WTC11 (cell line): ENCODE data around the gene TAS2R41. TPM values are rescaled to one million over a fixed set of nuclear protein-coding genes. Genes with fewer than 3 reads are reported as not detected.

Experiments
- ATAC-seq: fragments of 200-7000 bp; cut with Tn5 transposase; 2 replicates; pipeline ENCODE4 v1.10.0; 2021; ENCODE audit warnings: mild to moderate bottlenecking, moderate library complexity
- CTCF ChIA-PET: fragments of 300-600 bp; sonication (Branson Sonifier 250); formaldehyde crosslinking; loops from one replicate; lab custom pipeline; 2021; ENCODE audit warnings: antibody characterized with exemption; lab: Charles Lee
- POLR2A ChIA-PET: fragments of 350-600 bp; sonication (Branson Sonifier 250); formaldehyde crosslinking; loops from one replicate; lab custom pipeline; 2021; ENCODE audit warnings: antibody characterized with exemption; lab: Charles Lee
- DNase-seq: peaks from one replicate; pipeline ENCODE4 v3.0.0; 2021; ENCODE audit warnings: low spot score
- H3K27ac Mint-ChIP-seq: 2 replicates; pipeline ENCODE4 v1.8.0; 2021; ENCODE audit warnings: mixed read lengths
- H3K27me3 Mint-ChIP-seq: 2 replicates; pipeline ENCODE4 v1.8.0; 2021; ENCODE audit warnings: low read depth, mild to moderate bottlenecking, moderate library complexity, mixed read lengths
- H3K36me3 Mint-ChIP-seq: 2 replicates; pipeline ENCODE4 v1.8.0; 2021; ENCODE audit warnings: mixed read lengths
- H3K4me1 Mint-ChIP-seq: 2 replicates; pipeline ENCODE4 v1.8.0; 2022; ENCODE audit warnings: mixed read lengths
- H3K4me3 Mint-ChIP-seq: 2 replicates; pipeline ENCODE4 v1.8.0; 2021; ENCODE audit warnings: mild to moderate bottlenecking, moderate library complexity, mixed read lengths
- H3K9me3 Mint-ChIP-seq: 2 replicates; pipeline ENCODE4 v1.8.0; 2021; ENCODE audit warnings: mixed read lengths
- CREM ChIP-seq: sonication (generic); formaldehyde crosslinking; IDR thresholded peaks from 2 replicates; pipeline ENCODE4 v1.8.1; 2022; ENCODE audit warnings: mild to moderate bottlenecking, missing genetic modification reagents, moderate library complexity
- EMX1 ChIP-seq: fragments of 250-450 bp; sonication (Bioruptor Pico); IDR thresholded peaks from 2 replicates; pipeline ENCODE4 v1.8.0; 2021; ENCODE audit warnings: mild to moderate bottlenecking
- FOXK1 ChIP-seq: sonication (generic); formaldehyde crosslinking; IDR thresholded peaks from 2 replicates; pipeline ENCODE4 v1.8.0; 2022; ENCODE audit warnings: mild to moderate bottlenecking, moderate library complexity, missing genetic modification reagents
- IRF2 ChIP-seq: sonication (generic); formaldehyde crosslinking; IDR thresholded peaks from 2 replicates; pipeline ENCODE4 v1.8.0; 2022; ENCODE audit warnings: low read depth, missing genetic modification reagents, borderline replicate concordance
- JAZF1 ChIP-seq: fragments of 250-450 bp; sonication (Bioruptor Pico); IDR thresholded peaks from 2 replicates; pipeline ENCODE4 v1.9.0; 2021; ENCODE audit warnings: moderate library complexity, mild to moderate bottlenecking, inconsistent platforms
- NFYB ChIP-seq: sonication (generic); formaldehyde crosslinking; conservative IDR thresholded peaks from 2 replicates; pipeline ENCODE4 v1.8.0; 2022; ENCODE audit warnings: low read depth, missing genetic modification reagents
- RELA ChIP-seq: sonication (generic); formaldehyde crosslinking; IDR thresholded peaks from 2 replicates; pipeline ENCODE4 v1.8.1; 2022; ENCODE audit warnings: missing genetic modification reagents, mild to moderate bottlenecking, borderline replicate concordance
- ZNF219 ChIP-seq: sonication (generic); formaldehyde crosslinking; IDR thresholded peaks from 2 replicates; pipeline ENCODE4 v1.8.0; 2023; ENCODE audit warnings: missing genetic modification reagents, mild to moderate bottlenecking, borderline replicate concordance
- ZNF396 ChIP-seq: fragments of 250-450 bp; sonication (Bioruptor Pico); IDR thresholded peaks from 2 replicates; pipeline ENCODE4 v1.8.0; 2021; ENCODE audit warnings: mild to moderate bottlenecking, moderate library complexity, borderline replicate concordance
- ZNF416 ChIP-seq: fragments of 250-450 bp; sonication (Bioruptor Pico); IDR thresholded peaks from 2 replicates; pipeline ENCODE4 v1.9.0; 2021; ENCODE audit warnings: mild to moderate bottlenecking, inconsistent platforms
- ZNF512 ChIP-seq: sonication (generic); formaldehyde crosslinking; IDR thresholded peaks from 2 replicates; pipeline ENCODE4 v1.8.1; 2022; ENCODE audit warnings: missing genetic modification reagents, borderline replicate concordance
- ZNF671 ChIP-seq: fragments of 250-450 bp; sonication (Bioruptor Pico); IDR thresholded peaks from 2 replicates; pipeline ENCODE4 v1.8.0; 2021; ENCODE audit warnings: mild to moderate bottlenecking
- total RNA-seq: library from RNA; stranded (reverse); gene quantifications from 3 replicates; pipeline ENCODE4 v1.2.3, GENCODE V29; 2021
- TF ChIP-seq, protein P1 (sequence below): sonication (generic); formaldehyde crosslinking; IDR thresholded peaks from 2 replicates; pipeline ENCODE4 v1.8.1; 2023; ENCODE audit warnings: mild to moderate bottlenecking, missing genetic modification reagents, moderate library complexity
- TF ChIP-seq, protein P2 (sequence below): sonication (generic); formaldehyde crosslinking; conservative IDR thresholded peaks from 2 replicates; pipeline ENCODE4 v1.8.1; 2023; ENCODE audit warnings: mild to moderate bottlenecking, low read depth, missing genetic modification reagents, moderate library complexity
- TF ChIP-seq, protein P3 (sequence below): sonication (generic); formaldehyde crosslinking; IDR thresholded peaks from 2 replicates; pipeline ENCODE4 v1.8.1; 2023; ENCODE audit warnings: mild to moderate bottlenecking, missing genetic modification reagents
- TF ChIP-seq, protein P4 (sequence below): sonication (generic); formaldehyde crosslinking; IDR thresholded peaks from 2 replicates; pipeline ENCODE4 v1.8.0; 2022; ENCODE audit warnings: mild to moderate bottlenecking, missing genetic modification reagents
- TF ChIP-seq, protein P5 (sequence below): sonication (generic); formaldehyde crosslinking; IDR thresholded peaks from 2 replicates; pipeline ENCODE4 v1.8.1; 2022; ENCODE audit warnings: mild to moderate bottlenecking, missing genetic modification reagents, moderate library complexity, borderline replicate concordance
- TF ChIP-seq, protein P6 (sequence below): fragments of 250-450 bp; sonication (Bioruptor Pico); IDR thresholded peaks from 2 replicates; pipeline ENCODE4 v1.9.0; 2021; ENCODE audit warnings: mild to moderate bottlenecking

TAS2R41 gene
- total RNA-seq, 1 experiment from 2014 or later, result 0.31 TPM

GRCh38 chr7:143455491-143455890, 22.2 kb upstream of the TAS2R41 start (continued):
- TF ChIP-seq, protein P1, sequence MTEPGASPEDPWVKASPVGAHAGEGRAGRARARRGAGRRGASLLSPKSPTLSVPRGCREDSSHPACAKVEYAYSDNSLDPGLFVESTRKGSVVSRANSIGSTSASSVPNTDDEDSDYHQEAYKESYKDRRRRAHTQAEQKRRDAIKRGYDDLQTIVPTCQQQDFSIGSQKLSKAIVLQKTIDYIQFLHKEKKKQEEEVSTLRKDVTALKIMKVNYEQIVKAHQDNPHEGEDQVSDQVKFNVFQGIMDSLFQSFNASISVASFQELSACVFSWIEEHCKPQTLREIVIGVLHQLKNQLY (CRISPR knock-in tag), result no peak
- no peak for TF ChIP-seq EMX1 (CRISPR knock-in tag)
- no peak for TF ChIP-seq RELA (CRISPR knock-in tag)
- no peak for TF ChIP-seq ZNF671 (CRISPR knock-in tag)
- TF ChIP-seq, protein P2, sequence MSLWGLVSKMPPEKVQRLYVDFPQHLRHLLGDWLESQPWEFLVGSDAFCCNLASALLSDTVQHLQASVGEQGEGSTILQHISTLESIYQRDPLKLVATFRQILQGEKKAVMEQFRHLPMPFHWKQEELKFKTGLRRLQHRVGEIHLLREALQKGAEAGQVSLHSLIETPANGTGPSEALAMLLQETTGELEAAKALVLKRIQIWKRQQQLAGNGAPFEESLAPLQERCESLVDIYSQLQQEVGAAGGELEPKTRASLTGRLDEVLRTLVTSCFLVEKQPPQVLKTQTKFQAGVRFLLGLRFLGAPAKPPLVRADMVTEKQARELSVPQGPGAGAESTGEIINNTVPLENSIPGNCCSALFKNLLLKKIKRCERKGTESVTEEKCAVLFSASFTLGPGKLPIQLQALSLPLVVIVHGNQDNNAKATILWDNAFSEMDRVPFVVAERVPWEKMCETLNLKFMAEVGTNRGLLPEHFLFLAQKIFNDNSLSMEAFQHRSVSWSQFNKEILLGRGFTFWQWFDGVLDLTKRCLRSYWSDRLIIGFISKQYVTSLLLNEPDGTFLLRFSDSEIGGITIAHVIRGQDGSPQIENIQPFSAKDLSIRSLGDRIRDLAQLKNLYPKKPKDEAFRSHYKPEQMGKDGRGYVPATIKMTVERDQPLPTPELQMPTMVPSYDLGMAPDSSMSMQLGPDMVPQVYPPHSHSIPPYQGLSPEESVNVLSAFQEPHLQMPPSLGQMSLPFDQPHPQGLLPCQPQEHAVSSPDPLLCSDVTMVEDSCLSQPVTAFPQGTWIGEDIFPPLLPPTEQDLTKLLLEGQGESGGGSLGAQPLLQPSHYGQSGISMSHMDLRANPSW (CRISPR knock-in tag), result no peak
- TF ChIP-seq, protein P3, sequence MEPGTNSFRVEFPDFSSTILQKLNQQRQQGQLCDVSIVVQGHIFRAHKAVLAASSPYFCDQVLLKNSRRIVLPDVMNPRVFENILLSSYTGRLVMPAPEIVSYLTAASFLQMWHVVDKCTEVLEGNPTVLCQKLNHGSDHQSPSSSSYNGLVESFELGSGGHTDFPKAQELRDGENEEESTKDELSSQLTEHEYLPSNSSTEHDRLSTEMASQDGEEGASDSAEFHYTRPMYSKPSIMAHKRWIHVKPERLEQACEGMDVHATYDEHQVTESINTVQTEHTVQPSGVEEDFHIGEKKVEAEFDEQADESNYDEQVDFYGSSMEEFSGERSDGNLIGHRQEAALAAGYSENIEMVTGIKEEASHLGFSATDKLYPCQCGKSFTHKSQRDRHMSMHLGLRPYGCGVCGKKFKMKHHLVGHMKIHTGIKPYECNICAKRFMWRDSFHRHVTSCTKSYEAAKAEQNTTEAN (CRISPR knock-in tag), result no peak
- TF ChIP-seq FOXK1 (CRISPR knock-in tag), result no peak
- TF ChIP-seq, protein P4, sequence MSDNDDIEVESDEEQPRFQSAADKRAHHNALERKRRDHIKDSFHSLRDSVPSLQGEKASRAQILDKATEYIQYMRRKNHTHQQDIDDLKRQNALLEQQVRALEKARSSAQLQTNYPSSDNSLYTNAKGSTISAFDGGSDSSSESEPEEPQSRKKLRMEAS (CRISPR knock-in tag), result no peak
- no peak for TF ChIP-seq ZNF416 (CRISPR knock-in tag)
- TF ChIP-seq, protein P5, sequence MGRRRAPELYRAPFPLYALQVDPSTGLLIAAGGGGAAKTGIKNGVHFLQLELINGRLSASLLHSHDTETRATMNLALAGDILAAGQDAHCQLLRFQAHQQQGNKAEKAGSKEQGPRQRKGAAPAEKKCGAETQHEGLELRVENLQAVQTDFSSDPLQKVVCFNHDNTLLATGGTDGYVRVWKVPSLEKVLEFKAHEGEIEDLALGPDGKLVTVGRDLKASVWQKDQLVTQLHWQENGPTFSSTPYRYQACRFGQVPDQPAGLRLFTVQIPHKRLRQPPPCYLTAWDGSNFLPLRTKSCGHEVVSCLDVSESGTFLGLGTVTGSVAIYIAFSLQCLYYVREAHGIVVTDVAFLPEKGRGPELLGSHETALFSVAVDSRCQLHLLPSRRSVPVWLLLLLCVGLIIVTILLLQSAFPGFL (CRISPR knock-in tag), result no peak
- no peak for TF ChIP-seq NFYB (CRISPR knock-in tag)
- TF ChIP-seq ZNF219 (CRISPR knock-in tag), result no peak
- TF ChIP-seq ZNF396 (CRISPR knock-in tag), result no peak
- TF ChIP-seq CREM (CRISPR knock-in tag), result no peak
- TF ChIP-seq, all 79 proteins: peak for 0

DNA sequence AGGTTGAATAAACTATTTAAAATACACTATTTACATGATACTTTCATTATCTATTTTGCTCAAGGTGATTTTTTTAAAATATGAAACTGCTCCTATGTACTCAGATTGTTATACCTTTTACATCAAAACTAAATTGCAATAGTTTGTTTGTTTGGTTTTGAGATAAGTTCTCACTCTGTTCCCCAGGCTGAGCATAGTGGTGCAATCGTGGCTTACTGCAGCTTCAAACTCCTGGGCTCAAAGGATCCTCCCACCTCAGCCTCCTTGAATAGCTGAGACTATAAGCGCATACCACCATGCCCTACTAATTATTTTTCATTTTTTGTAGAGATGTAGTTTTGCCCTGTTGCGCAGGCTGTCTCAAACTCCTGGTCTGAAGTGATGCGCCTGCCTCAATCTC, 21.7 kb upstream of the TAS2R41 start:
- Mint-ChIP-seq H3K9me3 (peaks cover 8% of the 10 kb centered on the region), H3K4me3 (no peak overlapping the region), H3K27ac (no peak overlapping the region), H3K4me1 (peaks cover 5% of the 10 kb centered on the region), H3K36me3 (peaks cover 6% of the 10 kb centered on the region), H3K27me3 (no peaks in the 10 kb centered on the region; the same call in 1 of the 2 replicates)
- CTCF ChIA-PET, result no interaction called here
- TF ChIP-seq RELA (CRISPR knock-in tag), result no peak
- TF ChIP-seq, protein P4 (CRISPR knock-in tag), result no peak
- no peak for TF ChIP-seq ZNF512
- TF ChIP-seq, protein P6, sequence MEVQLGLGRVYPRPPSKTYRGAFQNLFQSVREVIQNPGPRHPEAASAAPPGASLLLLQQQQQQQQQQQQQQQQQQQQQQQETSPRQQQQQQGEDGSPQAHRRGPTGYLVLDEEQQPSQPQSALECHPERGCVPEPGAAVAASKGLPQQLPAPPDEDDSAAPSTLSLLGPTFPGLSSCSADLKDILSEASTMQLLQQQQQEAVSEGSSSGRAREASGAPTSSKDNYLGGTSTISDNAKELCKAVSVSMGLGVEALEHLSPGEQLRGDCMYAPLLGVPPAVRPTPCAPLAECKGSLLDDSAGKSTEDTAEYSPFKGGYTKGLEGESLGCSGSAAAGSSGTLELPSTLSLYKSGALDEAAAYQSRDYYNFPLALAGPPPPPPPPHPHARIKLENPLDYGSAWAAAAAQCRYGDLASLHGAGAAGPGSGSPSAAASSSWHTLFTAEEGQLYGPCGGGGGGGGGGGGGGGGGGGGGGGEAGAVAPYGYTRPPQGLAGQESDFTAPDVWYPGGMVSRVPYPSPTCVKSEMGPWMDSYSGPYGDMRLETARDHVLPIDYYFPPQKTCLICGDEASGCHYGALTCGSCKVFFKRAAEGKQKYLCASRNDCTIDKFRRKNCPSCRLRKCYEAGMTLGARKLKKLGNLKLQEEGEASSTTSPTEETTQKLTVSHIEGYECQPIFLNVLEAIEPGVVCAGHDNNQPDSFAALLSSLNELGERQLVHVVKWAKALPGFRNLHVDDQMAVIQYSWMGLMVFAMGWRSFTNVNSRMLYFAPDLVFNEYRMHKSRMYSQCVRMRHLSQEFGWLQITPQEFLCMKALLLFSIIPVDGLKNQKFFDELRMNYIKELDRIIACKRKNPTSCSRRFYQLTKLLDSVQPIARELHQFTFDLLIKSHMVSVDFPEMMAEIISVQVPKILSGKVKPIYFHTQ (CRISPR knock-in tag), result no peak
- TF ChIP-seq IRF2, result no peak
- no peak for TF ChIP-seq JAZF1 (CRISPR knock-in tag)
- TF ChIP-seq EMX1 (CRISPR knock-in tag), result no peak
- DNase-seq (no peak), ATAC-seq (no peak)
- POLR2A ChIA-PET, result interaction anchor here (1.0 kb wide), 1 partner anchor 47 kb away, joined by 3 read pairs; the partner anchor contains the start of gene EPHA1
